ENCODE measurements around the gene LDHD. TPM values are rescaled to one million over a fixed set of nuclear protein-coding genes. Genes with fewer than 3 reads are reported as not detected.
"Not testable (repeated sequence)": the region's sequence is repeated elsewhere in the genome, so short reads cannot be mapped to it uniquely, and the experiment has no call there.

LDHD gene
- total and polyA plus RNA-seq, 5 experiments from 2014 or later = not detected

DNA sequence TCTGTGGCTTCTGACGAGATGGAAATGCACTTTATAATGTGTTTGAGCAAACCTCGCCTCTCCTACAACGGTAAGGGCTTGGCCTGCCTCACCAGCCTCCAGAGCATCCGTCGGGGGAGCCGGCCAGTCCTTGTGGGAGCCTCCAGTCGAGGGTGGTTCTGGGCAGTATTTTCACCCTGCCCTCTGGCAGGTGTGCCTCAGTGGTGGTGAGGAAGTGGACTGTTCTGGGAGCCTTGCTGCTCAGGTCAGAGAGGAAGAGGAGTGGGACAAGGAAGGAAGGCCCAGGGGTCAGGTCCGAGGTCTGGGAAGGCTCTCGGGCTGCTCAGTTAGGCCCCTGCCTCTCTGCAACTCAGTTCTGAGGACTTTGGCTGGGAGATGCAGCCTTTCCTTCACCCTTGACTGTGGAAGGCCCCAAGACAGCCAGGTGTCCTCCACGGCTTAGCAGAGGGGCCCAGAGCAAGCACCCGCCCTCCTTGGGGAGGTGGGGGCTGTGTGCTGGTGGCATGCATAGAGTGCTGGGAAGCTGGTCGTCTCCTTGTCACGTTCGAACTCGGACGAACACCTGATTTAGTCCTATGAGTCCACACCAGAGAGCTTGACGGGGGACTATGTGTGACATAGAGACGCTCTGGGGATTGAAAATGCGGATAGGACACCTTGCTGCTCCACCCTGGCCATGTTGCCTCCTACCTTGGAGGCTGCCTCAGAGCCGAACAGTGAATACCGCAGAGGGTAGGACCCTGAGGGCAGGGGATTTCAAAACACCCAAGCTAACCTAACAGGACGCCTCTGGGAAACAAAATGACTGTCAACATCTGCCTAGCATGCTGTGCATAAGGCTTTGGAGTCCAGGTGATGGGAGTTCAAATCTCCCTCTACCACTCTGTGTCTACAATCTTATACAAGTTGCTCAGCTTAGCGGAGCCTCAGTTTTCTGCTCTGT is 22.7 kb downstream of the LDHD start:
- H3K4me1 Mint-ChIP-seq = peaks cover 9 to 17% (median 12%) of the 10 kb centered on the region in 4 donors
- peak overlapping the region in 2 of 10 donors; percentile 5 to 66 for H3K27ac Mint-ChIP-seq
- DNase-seq = no peak
- ATAC-seq = no peak
- no peaks in the 10 kb centered on the region for H3K36me3 Mint-ChIP-seq
- H3K9me3 Mint-ChIP-seq = no peaks in the 10 kb centered on the region
- POLR2A ChIA-PET = no interaction called here
- H3K4me3 Mint-ChIP-seq = no peak overlapping the region
- H3K27me3 Mint-ChIP-seq = peaks cover 0 to 2% (median 0%) of the 10 kb centered on the region in 5 donors

DNA sequence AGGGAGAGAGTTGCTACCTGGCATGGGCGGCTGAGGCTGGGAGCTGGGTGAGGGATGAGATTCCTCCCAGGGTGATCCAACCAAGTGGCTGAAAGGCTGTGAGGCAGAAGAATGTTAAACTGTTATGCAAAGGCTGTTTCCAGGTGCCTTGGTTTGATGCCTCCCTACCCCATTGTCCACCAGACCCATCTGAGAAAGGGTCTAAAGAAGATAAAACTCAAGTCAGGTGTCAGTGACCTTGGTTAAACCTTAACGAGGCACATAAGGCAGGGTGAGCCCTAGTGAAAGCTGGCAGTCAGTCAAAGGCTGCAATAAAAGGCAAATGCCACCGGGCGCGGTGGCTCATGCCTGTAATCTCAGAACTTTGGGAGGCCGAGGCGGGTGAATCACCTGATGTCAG is 23.8 kb downstream of the LDHD start:
- no peak overlapping the region for H3K4me3 Mint-ChIP-seq
- peaks cover under 1 to 7% (median 6%) of the 10 kb centered on the region in 4 donors for H3K4me1 Mint-ChIP-seq
- no peak overlapping the region for H3K27ac Mint-ChIP-seq
- H3K36me3 Mint-ChIP-seq = no peaks in the 10 kb centered on the region
- DNase-seq (no peak), ATAC-seq (no peak)
- H3K27me3 Mint-ChIP-seq = peaks cover 0 to 2% (median 0%) of the 10 kb centered on the region in 5 donors
- POLR2A ChIA-PET = interaction anchor here (0.6 kb wide), 1 partner anchor 279 kb away, joined by 3 read pairs; no protein-coding TSS in a partner anchor
- H3K9me3 Mint-ChIP-seq = no peaks in the 10 kb centered on the region

DNA sequence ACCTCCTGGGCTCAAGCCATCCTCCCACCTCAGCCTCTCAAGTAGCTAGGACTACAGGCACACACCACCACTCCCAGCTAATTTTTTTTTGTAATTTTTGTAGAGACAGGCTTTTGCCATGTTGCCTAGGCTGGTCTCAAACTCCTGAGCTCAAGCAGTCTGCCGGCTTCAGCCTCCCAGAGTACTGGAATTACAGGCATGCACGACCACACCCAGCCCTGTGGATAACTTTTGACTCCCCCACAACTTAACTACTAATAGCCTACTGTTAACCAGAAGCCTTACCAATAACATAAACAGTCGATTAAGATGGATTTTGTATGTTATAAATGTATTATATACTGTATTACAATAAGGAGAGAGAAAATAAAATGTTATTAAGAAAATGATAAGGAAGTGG is 25.0 kb downstream of the LDHD start:
- ATAC-seq, H3K4me3 Mint-ChIP-seq, H3K36me3 Mint-ChIP-seq, H3K27me3 Mint-ChIP-seq, H3K27ac Mint-ChIP-seq, POLR2A ChIA-PET, H3K9me3 Mint-ChIP-seq, H3K4me1 Mint-ChIP-seq, DNase-seq: not testable (repeated sequence)

DNA sequence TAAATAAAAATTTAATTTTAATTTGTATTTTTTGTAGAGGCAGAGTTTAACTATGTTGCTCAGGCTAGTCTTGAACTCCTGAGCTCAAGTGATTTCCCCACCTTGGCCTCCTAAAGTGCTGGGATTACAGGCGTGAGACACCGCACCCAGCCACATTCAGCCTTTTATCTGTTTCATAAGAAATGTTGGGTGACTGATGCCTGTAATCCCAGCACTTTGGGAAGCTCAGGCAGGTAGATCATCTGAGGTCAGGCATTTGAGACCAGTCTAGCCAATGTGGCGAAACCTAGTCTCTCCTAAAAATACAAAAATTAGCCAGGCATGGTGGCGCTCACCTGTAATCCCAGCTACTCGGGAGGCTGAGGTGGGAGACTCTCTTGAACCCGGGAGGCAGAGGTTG is 25.7 kb downstream of the LDHD start:
- H3K27me3 Mint-ChIP-seq, POLR2A ChIA-PET: not testable (repeated sequence)

DNA sequence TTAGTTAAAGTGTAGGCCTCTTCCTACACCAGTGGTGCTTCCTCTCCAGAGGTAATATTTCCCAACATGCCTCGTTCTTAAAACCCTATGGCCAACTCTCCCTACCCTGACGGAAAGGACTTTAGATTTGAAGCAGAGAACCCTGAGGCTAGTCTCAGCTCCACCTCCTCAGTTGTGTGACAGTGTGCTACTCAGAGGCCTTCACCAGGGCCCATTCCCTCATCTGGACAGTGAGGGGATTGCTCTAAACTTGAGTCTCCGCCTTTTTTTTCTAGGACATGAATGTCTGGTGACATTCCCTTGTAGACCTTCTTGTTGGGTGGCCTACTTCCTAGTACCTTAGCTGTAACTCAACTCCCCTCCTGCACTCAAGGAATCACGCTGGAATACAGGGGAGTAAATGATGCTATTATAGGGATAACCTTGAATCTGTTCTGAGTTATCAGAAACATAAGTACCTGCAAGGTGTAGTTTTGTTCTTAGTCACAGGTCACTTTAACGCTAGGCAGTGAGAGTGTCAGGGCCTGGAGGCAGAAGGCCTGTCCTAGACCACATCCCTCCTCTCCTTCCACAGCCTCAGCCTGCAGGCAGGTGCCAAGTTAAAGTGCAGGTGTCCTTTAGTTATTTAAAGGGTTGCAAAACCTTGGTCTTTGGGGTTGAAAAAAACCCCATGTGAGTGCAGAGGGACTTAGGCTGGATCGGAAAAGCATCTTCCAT is 26.9 kb downstream of the LDHD start:
- Mint-ChIP-seq H3K36me3 (no peaks in the 10 kb centered on the region), H3K27ac (peak overlapping the region in 1 of 10 donors; percentile 40), H3K9me3 (no peaks in the 10 kb centered on the region), H3K27me3 (peaks cover 0 to 2% (median 0%) of the 10 kb centered on the region in 5 donors), H3K4me3 (no peak overlapping the region), H3K4me1 (peaks cover 0 to 6% (median 2%) of the 10 kb centered on the region in 4 donors)
- ATAC-seq (no peak), DNase-seq (no peak)
- POLR2A ChIA-PET = interaction anchor here (0.5 kb wide), 1 partner anchor 90 kb away, joined by 9 read pairs; no protein-coding TSS in a partner anchor

More for the DNA sequence above, 25.7 kb downstream of the LDHD start:
- not testable (repeated sequence) for H3K36me3 Mint-ChIP-seq, H3K4me3 Mint-ChIP-seq, ATAC-seq, H3K9me3 Mint-ChIP-seq, H3K4me1 Mint-ChIP-seq, H3K27ac Mint-ChIP-seq, DNase-seq

DNA sequence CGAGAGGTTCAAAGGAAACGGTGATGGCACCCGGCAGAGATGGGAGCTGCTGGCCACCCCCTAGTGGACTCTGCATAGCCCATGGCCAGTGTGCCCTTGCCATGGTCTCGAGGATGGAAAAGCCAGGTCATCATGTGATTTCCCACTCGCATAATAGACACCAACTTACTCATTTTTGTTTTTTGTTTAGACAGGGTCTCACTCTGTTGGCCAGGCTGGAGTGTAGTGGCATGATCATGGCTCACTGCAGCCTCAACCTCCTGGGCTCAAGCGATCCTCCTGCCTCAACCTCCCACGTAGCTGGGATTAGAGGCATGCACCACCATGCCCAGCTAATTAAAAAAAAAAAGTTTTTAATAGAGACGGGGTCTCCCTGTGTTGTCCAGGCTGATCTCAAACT is 27.6 kb downstream of the LDHD start:
- POLR2A ChIA-PET = interaction anchor here (0.5 kb wide), 1 partner anchor 89 kb away, joined by 9 read pairs; no protein-coding TSS in a partner anchor
- Mint-ChIP-seq H3K4me3 (no peak overlapping the region), H3K27ac (no peak overlapping the region), H3K27me3 (peaks cover 0 to 2% (median 0%) of the 10 kb centered on the region in 5 donors), H3K9me3 (no peaks in the 10 kb centered on the region), H3K4me1 (peaks cover 0 to 10% (median 2%) of the 10 kb centered on the region in 4 donors), H3K36me3 (no peaks in the 10 kb centered on the region)
- ATAC-seq = no peak
- no peak for DNase-seq

DNA sequence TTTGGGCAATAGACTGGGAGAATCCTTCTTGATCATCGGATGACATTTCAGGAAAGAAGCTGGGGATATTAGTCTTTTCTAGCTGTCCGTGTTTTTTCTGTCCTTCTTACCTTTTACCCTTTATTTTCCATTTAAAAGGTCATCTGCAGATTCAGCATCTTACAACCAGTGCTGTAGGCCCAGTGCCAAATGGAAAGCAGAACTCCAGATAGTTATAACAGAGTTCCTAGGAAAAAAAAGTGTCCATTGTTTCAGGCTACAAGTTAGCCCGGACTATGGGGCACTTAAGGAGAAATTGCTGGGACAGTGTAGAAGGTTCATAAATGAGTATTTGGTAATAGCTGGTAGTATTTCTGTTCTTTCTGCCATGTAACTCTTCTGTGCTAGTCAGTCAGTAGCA is 28.4 kb downstream of the LDHD start:
- Mint-ChIP-seq H3K4me3 (no peak overlapping the region), H3K36me3 (no peaks in the 10 kb centered on the region), H3K27ac (peak overlapping the region in 1 of 10 donors; percentile 3), H3K9me3 (no peaks in the 10 kb centered on the region), H3K27me3 (peaks cover 0 to 2% (median 0%) of the 10 kb centered on the region in 5 donors), H3K4me1 (peaks cover 0 to 10% (median 2%) of the 10 kb centered on the region in 4 donors)
- POLR2A ChIA-PET = no interaction called here
- DNase-seq = no peak
- ATAC-seq = no peak

DNA sequence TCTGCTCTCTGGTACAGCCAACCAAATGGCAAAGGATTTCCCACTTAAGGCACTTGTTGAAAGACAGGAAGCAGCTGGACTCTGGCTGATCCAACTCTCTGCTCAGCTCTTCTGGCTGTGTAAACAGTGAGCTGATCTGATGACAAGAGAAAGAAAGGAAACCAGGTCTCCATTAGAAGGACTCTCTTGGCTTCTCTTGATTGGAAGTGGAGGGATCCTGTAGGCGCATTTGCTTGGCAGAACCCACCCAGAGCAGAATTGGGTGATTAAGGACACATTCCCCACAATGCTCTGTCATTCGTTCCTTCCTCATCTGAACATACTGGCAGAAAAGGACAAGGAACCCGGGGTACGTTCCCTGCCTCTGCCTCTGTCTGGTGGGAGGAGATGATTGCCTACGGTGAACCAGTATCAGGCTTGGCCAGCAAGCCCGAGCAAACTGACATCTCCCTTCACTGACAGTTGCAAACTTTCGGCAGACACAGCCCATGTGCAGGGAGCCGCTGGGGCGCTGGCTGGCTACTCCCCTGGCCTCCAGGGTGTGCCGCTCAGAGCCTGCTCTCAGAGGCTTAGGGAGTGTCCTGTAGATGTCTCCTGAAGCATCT is 29.1 kb downstream of the LDHD start:
- peaks cover 0 to 10% (median 2%) of the 10 kb centered on the region in 4 donors for H3K4me1 Mint-ChIP-seq
- ATAC-seq (no peak), DNase-seq (no peak)
- no peak overlapping the region for H3K4me3 Mint-ChIP-seq
- peaks cover 0 to 2% (median 0%) of the 10 kb centered on the region in 5 donors for H3K27me3 Mint-ChIP-seq
- POLR2A ChIA-PET = interaction anchor here (0.6 kb wide), 1 partner anchor 486 kb away, joined by 3 read pairs; no protein-coding TSS in a partner anchor
- no peaks in the 10 kb centered on the region for H3K9me3 Mint-ChIP-seq
- no peak overlapping the region for H3K27ac Mint-ChIP-seq
- no peaks in the 10 kb centered on the region for H3K36me3 Mint-ChIP-seq

DNA sequence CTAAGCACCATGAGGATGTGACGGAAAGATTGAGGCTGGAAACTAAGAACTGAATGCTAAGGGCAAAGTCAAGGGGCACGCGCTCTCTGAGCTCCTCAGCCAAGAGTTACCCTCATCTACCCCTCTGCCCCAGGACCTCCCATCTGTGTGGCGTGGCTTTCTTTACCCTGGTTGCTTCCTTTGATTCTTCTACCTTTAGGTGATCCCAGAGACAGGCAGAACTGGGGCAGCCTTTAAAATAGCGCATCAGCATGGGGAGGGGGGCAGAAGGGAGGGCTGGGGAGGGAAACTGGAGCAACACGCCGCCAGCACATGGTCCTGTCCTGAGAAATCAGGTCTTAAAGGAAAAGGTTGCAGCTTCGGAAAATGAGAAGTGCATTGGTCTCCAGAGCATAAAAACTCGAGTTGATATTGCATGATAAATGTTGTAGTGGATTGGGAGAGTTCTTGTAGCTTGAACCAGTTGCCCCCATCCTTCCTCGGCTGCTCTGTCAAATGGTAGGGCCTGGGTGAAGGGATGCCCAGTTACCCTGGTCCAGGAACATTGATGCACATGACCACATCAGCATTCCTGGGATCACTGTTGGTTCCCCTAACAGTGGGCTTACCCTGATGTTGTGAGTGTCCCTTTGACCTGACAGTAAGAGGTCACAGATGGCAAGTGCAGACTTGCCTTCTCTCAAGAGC is 29.7 kb downstream of the LDHD start:
- no peaks in the 10 kb centered on the region for H3K36me3 Mint-ChIP-seq
- H3K4me3 Mint-ChIP-seq = no peak overlapping the region
- H3K27me3 Mint-ChIP-seq = peaks cover 0 to 2% (median 0%) of the 10 kb centered on the region in 5 donors
- no peak for ATAC-seq
- H3K9me3 Mint-ChIP-seq = no peaks in the 10 kb centered on the region
- peak overlapping the region in 1 of 10 donors; percentile 24 for H3K27ac Mint-ChIP-seq
- POLR2A ChIA-PET = interaction anchor here (0.5 kb wide), 1 partner anchor 420 kb away, joined by 3 read pairs; the partner anchor contains the start of gene RFWD3
- DNase-seq = no peak
- peaks cover 0 to 8% (median 1%) of the 10 kb centered on the region in 4 donors for H3K4me1 Mint-ChIP-seq

DNA sequence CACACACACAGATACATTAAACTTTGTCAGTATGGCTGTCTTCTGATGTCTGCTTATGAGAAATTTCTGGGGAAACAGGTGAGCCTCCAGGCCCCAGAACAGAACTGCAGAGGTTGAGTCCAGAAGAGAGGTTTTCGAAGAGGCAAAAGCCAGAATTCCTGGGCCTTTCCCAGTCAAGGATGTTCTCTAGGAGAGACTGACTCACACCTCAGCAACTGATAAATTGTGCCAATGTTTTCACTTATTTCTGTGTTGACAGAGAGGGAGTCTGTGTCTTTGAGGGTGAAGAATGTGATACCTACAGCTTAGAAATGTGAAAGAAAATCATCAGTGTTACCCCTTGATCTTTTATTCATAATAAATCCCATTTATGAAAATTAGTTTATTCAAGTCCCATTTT is 30.3 kb downstream of the LDHD start:
- H3K4me3 Mint-ChIP-seq = no peak overlapping the region
- H3K36me3 Mint-ChIP-seq = no peaks in the 10 kb centered on the region
- POLR2A ChIA-PET = no interaction called here
- H3K9me3 Mint-ChIP-seq = no peaks in the 10 kb centered on the region
- peaks cover 2 to 8% (median 4%) of the 10 kb centered on the region in 4 donors for H3K4me1 Mint-ChIP-seq
- H3K27ac Mint-ChIP-seq = peak overlapping the region in 1 of 10 donors; percentile 27
- peaks cover 0 to 4% (median 0%) of the 10 kb centered on the region in 5 donors for H3K27me3 Mint-ChIP-seq
- DNase-seq (no peak), ATAC-seq (no peak)

DNA sequence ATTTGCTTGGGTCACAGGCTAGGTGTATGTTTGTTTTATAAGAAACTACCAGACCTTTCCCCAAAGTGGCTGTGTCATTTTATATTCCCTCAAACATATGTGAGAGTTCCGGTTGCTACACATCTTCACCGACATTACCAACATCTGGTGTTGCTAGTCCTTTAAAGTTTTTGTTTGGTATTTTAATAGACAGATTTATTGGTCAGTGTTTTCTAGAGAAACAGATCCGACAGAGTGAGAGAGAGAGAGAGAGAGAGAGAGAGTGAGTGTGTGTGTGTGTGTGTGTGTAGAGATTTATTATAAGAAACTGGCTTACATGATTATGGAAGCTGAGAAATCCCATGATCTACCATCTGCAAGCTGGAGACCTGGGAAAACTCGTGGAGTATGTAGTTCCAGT is 31.0 kb downstream of the LDHD start:
- Mint-ChIP-seq H3K27ac (peak overlapping the region in 2 of 10 donors; percentile 10 to 83), H3K27me3 (peaks cover 0 to 5% (median 0%) of the 10 kb centered on the region in 5 donors), H3K36me3 (no peaks in the 10 kb centered on the region), H3K4me3 (no peak overlapping the region), H3K9me3 (no peaks in the 10 kb centered on the region), H3K4me1 (peaks cover 2 to 8% (median 6%) of the 10 kb centered on the region in 4 donors)
- DNase-seq (no peak), ATAC-seq (no peak)
- POLR2A ChIA-PET = no interaction called here

DNA sequence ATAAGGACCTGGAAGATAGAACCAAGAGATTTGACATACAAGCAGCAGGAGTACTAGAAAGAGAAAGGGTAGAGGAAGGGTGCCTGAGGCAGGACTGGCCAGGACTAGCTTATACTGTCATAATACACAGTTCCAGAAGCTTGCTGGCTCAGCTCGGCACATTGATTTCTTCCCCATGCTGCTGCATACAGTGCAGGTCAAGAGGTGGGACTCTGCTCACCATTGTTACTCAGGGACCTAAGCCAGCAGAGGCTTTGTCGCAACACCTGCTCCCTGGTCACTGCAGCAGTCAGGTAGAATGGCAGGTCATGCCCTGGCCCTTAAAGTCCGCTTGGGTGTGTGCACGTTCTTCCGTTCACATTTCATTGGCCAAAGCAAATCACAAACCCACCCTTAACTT is 32.8 kb downstream of the LDHD start:
- ATAC-seq (no peak), DNase-seq (no peak)
- peaks cover 0 to 6% (median 0%) of the 10 kb centered on the region in 5 donors for H3K27me3 Mint-ChIP-seq
- no peak overlapping the region for H3K4me3 Mint-ChIP-seq
- POLR2A ChIA-PET = no interaction called here
- H3K9me3 Mint-ChIP-seq = no peaks in the 10 kb centered on the region
- peaks cover 0 to 10% (median 7%) of the 10 kb centered on the region in 4 donors for H3K4me1 Mint-ChIP-seq
- H3K27ac Mint-ChIP-seq = peak overlapping the region in 3 of 10 donors; percentile 25 to 43 (median 41)
- no peaks in the 10 kb centered on the region for H3K36me3 Mint-ChIP-seq

Measured in naive thymus-derived CD8-positive, alpha-beta T cell (primary cell).